DMS 273 treated with DMSO at 0.1 percent for 48 hours (cell line): ENCODE data around the gene PACSIN1.

Source experiments
- DNase-seq: peaks from one replicate; lab custom pipeline; 2025; lab: John Stamatoyannopoulos, UW

Gene PACSIN1

DNA sequence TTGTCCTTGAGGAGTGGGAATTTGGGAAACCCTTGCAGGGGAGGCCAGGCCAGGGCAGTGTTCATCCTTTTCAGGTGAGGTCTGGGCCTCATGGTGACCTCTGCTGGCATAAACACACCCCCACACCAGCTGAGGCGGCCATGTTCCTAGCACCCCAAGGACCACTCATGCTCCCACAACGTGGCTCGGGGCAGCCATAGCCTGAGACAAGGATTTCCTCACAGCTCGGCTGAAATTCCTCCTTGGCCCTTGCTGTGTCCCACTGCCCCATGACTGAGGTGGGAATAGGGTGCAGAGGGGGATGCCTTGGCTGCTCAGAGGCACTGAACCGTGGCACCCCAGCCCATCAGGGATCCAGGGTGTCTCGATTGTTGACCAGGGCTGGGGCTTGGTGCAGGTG is 117.6 kb downstream of the PACSIN1 start:
- DNase-seq, result no peak

DNA sequence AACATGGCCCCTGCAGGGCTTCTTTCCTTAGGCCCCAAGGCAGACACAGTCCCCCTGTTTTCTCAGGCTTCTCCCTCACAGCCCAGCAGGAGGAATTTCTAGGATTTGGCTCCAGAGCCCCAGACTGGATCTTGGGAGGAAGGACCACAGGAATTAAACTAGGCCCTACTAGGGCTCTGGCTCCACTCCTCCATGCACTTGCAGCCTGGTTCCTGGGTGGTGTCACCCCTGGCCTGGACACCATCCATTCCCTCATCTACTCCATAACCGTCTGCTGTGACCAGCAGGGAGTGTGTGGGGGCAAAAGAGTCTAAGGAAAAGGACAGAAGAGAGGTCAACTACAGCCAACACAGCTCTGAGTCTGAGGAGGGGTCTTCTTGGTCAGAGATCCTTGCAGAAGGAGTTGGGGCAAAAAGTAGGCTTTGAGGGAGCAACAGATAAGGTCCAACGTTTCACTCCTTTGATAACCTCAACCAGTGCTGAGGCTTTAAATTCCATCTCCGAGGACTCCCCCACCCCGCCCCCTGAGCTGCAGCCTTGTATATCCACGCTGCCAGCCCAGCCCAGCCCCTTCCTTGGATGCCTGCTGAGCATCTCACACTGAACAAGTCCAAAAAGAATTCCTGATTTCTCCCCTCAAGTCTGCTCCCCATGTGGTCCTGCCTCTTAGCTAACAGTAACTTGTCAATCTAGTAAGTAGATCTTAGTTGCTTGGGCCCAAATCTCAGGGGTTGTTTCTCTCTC is 118.2 kb downstream of the PACSIN1 start:
- no peak for DNase-seq

DNA sequence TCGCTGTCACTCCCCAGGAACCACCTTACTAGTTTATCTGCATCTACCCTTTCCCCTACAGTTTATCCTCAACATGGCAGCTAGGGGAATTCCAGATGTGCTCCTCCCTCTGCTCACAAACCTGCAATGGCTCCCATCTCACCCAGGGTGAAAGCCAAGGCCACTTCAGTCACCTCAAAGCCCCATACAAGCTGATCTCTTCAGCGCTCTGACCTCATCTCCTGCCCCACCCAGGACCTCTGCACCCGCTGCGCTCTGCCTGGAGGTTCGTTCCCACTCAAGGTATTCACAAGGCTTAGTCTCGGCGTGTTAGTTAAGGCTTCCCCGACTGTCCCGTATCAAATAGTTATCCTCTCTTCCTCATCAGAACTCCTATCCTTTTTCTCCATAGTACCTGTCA is 118.8 kb downstream of the PACSIN1 start:
- no peak for DNase-seq
